Stimulated activated CD8-positive, alpha-beta memory T cell treated with anti-CD3 and anti-CD28 coated beads, Interleukin-2, amount 100 ng/mL, for 1 hour (primary cell): ENCODE results near the gene TM9SF3.
"Not testable (repeated sequence)": the region's sequence is repeated elsewhere in the genome, so short reads cannot be mapped to it uniquely, and the experiment has no call there.

Experiments used
- DNase-seq, 2 donors: peaks; one replicate each; pipeline ENCODE4 v3.0.0-alpha.2; 2020; ENCODE audit warnings: low read depth in 2 of 2

The TM9SF3 gene

GRCh38 chr10:96600337-96600736, 13.5 kb upstream of the TM9SF3 start:
- DNase-seq, result no peak

- DNase-seq, result no peak
These were observed 12.0 kb upstream of the TM9SF3 start for GRCh38 chr10:96598846-96599245.

GRCh38 chr10:96596422-96597407, 9.9 kb upstream of the TM9SF3 start:
- no peak for DNase-seq

GRCh38 chr10:96595741-96596140, 8.9 kb upstream of the TM9SF3 start:
- DNase-seq, result no peak

- DNase-seq, result no peak
These were observed 5.1 kb upstream of the TM9SF3 start for GRCh38 chr10:96591946-96592345.

- DNase-seq, result no peak
These were observed 2.0 kb upstream of the TM9SF3 start for GRCh38 chr10:96588616-96589419.

- no peak for DNase-seq
These were observed 1.3 kb upstream of the TM9SF3 start for GRCh38 chr10:96588060-96588554.

- DNase-seq, result peak in 1 of 2 donors; percentile 40
These were observed 650 bp upstream of the TM9SF3 start for GRCh38 chr10:96587264-96588059.

- DNase-seq, result no peak
These were observed 935 bp downstream of the TM9SF3 start for GRCh38 chr10:96585736-96586418.

- no peak for DNase-seq
These were observed 2.3 kb downstream of the TM9SF3 start for GRCh38 chr10:96584474-96584873.

- no peak for DNase-seq
These were observed 2.8 kb downstream of the TM9SF3 start for GRCh38 chr10:96584035-96584434.

- no peak for DNase-seq
These were observed 7.7 kb downstream of the TM9SF3 start for GRCh38 chr10:96579133-96579532.

- DNase-seq, result no peak
These were observed 8.2 kb downstream of the TM9SF3 start for GRCh38 chr10:96578633-96579032.

- DNase-seq, result no peak
These were observed 8.8 kb downstream of the TM9SF3 start for GRCh38 chr10:96578022-96578421.

GRCh38 chr10:96577069-96577468, 9.7 kb downstream of the TM9SF3 start:
- no peak for DNase-seq

GRCh38 chr10:96576277-96576980, 10.4 kb downstream of the TM9SF3 start:
- DNase-seq, result no peak

- not testable (repeated sequence) for DNase-seq
These were observed 12.2 kb downstream of the TM9SF3 start for GRCh38 chr10:96574564-96574963.

GRCh38 chr10:96573036-96573435, 13.8 kb downstream of the TM9SF3 start:
- DNase-seq, result no peak

- DNase-seq, result no peak
These were observed 15.5 kb downstream of the TM9SF3 start for GRCh38 chr10:96570983-96571964.
